Measurements from ENCODE around the gene LRP10. TPM values are rescaled to one million over a fixed set of nuclear protein-coding genes. Genes with fewer than 3 reads are reported as not detected.

LRP10 gene
- total and polyA plus RNA-seq, 2 of the 8 experiments (the other 6 are each of a cell fraction or from before 2014, with no cell fraction given), result 12.4 to 15.6 TPM

DNA sequence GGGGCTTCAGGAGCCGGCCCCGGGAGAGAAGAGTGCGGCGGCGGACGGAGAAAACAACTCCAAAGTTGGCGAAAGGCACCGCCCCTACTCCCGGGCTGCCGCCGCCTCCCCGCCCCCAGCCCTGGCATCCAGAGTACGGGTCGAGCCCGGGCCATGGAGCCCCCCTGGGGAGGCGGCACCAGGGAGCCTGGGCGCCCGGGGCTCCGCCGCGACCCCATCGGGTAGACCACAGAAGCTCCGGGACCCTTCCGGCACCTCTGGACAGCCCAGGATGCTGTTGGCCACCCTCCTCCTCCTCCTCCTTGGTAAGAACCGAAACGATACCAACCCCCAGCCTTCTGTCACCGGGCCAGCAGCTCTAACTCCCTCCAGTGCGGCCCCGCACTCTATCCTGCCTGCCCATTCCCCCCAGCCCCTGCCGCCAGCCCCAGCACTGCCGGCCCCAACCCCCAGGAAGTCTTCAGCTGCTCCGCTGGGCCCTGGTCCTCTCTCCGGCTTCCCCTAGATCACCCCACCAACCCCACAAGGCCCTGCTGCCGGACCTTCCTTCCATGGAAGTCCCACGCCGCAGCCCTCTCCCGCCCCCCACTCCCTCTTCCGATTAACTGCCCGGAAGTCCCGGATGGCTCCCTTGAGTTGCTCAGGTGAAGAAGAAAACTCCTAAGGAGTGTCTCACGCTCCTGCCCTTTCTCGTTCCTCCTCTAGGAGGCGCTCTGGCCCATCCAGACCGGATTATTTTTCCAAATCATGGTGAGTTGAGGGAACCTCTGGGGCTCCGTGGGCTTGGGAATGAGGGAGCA lies 693 bp downstream of the LRP10 start (continued):
- TF ChIP-seq, protein P1, sequence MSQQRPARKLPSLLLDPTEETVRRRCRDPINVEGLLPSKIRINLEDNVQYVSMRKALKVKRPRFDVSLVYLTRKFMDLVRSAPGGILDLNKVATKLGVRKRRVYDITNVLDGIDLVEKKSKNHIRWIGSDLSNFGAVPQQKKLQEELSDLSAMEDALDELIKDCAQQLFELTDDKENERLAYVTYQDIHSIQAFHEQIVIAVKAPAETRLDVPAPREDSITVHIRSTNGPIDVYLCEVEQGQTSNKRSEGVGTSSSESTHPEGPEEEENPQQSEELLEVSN (IDR thresholded peaks at IDR 0.05), result no peak
- TF ChIP-seq SP4 (IDR thresholded peaks at IDR 0.05; ENCODE audit: low read length) (no peak), CREB1 (IDR thresholded peaks at IDR 0.05) (peak; percentile 33; the same call in 1 of the 2 replicates), HDAC6 (IDR thresholded peaks at IDR 0.05; ENCODE audit: low read depth, low read length) (no peak), SP2 (IDR thresholded peaks at IDR 0.05; ENCODE audit: low read length) (no peak), RBBP5 (IDR thresholded peaks at IDR 0.05; ENCODE audit: borderline replicate concordance, low read depth, low read length) (no peak), CBX8 (IDR thresholded peaks at IDR 0.05; ENCODE audit: borderline replicate concordance, low read depth, low read length) (no peak), TCF12 (IDR thresholded peaks at IDR 0.05; ENCODE audit: low read depth, low read length) (no peak), TAF7 (optimal IDR thresholded peaks at IDR 0.05; ENCODE audit: borderline replicate concordance, low read depth, low read length) (no peak), ZNF274 (IDR thresholded peaks at IDR 0.05; ENCODE audit: borderline replicate concordance, extremely low read depth, low read length) (no peak), TAF1 (IDR thresholded peaks at IDR 0.05; ENCODE audit: low read depth, low read length) (peak; percentile 56)
